ENCODE measurements around the gene FMN1.

Gene FMN1

DNA sequence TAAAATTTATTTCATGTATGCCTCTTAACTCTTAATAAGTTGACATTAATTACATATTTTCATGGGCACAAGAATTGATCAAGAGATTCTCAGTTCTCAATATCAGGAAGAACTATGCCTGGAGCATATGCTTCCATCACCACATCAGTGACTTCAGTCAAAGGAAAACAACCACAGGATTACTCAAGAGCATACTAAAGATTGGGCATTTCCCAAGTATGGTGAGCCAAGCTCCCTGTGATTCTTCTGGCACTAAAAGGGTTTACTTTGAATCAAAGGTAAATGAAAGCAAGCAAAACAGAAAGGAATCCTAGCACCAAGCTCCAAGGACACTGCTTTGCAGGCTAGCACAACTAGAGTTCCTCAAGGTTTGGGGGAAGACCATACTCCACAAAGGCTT, 44.6 kb downstream of the FMN1 start:
- H3K4me3 ChIP-seq (ENCODE audit: low read depth, low read length): no peak overlapping the region
- TF ChIP-seq, protein P1, sequence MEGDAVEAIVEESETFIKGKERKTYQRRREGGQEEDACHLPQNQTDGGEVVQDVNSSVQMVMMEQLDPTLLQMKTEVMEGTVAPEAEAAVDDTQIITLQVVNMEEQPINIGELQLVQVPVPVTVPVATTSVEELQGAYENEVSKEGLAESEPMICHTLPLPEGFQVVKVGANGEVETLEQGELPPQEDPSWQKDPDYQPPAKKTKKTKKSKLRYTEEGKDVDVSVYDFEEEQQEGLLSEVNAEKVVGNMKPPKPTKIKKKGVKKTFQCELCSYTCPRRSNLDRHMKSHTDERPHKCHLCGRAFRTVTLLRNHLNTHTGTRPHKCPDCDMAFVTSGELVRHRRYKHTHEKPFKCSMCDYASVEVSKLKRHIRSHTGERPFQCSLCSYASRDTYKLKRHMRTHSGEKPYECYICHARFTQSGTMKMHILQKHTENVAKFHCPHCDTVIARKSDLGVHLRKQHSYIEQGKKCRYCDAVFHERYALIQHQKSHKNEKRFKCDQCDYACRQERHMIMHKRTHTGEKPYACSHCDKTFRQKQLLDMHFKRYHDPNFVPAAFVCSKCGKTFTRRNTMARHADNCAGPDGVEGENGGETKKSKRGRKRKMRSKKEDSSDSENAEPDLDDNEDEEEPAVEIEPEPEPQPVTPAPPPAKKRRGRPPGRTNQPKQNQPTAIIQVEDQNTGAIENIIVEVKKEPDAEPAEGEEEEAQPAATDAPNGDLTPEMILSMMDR (IDR thresholded peaks at IDR 0.05; ENCODE audit: low read depth, low read length): no peak

DNA sequence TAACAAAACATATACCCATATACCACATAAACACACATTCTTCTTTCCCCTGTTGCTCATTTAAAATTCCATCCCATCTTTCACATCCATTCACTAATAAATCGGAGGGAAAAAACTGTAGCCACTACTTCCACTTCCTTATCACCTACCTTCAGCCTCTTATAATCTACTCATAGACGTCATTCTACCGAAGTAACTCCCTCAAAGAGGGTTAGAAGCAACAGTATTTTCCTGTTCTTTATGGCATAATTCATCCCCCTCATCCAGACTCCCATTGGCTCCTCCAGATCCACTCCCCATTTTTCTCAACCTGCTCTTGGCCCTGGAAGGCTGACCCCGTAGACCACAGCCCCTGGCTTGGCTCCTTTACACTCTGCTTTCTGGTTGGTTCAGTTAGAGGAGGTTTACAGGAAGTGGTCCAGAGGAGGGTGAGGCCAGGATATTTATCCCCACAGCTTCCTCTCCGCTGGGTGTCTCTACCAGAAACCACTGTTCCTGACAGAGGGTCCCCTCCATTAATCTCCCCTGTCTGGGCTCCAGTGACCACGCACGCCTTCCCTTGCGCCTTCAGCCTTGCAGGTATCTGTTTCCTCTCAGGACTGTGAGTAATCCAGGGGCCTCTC, 46.3 kb downstream of the FMN1 start:
- no peak overlapping the region for H3K4me3 ChIP-seq (ENCODE audit: low read depth, low read length)
- TF ChIP-seq, protein P1 (IDR thresholded peaks at IDR 0.05; ENCODE audit: low read depth, low read length): no peak

GRCh38 chr15:33146051-33146450, 48.5 kb downstream of the FMN1 start:
- TF ChIP-seq, protein P1 (IDR thresholded peaks at IDR 0.05; ENCODE audit: low read depth, low read length): no peak
- H3K4me3 ChIP-seq (ENCODE audit: low read depth, low read length): no peak overlapping the region

- TF ChIP-seq, protein P1 (IDR thresholded peaks at IDR 0.05; ENCODE audit: low read depth, low read length): no peak
- no peak overlapping the region for H3K4me3 ChIP-seq (ENCODE audit: low read depth, low read length)
These were observed 49.1 kb downstream of the FMN1 start for GRCh38 chr15:33145447-33145846.

DNA sequence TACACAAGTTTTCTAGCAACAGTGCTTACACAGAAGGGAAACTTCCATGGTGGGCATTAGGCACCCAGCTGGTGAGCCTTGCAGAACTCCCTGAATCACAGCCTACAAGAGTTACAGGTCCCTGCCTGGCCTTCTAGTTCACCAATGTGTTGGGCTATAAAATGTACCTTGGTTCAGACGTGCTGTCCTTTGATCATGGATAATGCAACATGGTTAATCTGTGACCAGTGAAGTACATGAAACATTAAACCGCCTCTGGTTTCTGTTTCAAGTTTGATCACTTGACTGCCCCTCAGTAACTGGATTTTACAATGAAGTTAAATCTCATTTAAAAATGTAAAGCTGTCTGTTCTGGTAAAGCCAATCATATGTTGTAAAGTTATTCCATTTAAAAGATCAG, 51.8 kb downstream of the FMN1 start:
- TF ChIP-seq, protein P1 (IDR thresholded peaks at IDR 0.05; ENCODE audit: low read depth, low read length): no peak
- H3K4me3 ChIP-seq (ENCODE audit: low read depth, low read length): no peak overlapping the region

DNA sequence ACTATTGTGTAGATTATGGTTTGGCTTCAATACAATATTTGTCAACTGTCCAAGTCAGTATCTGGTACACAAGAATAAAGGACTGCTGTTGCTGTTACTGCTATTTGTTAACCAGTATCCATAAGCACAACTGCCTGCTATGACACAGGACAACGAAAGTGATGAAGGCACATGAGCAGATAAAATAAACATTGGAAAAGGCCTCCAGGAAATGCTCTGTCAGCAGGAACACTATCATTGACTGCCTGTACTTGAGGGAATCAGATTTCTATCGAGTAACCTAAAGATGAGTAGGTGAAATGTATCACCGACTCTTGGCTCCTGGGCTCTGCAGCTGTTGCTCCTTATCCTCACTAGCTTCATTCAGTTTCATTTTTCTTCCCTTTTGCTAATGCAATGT, 56.5 kb downstream of the FMN1 start:
- no peak overlapping the region for H3K4me3 ChIP-seq (ENCODE audit: low read depth, low read length)
- TF ChIP-seq, protein P1 (IDR thresholded peaks at IDR 0.05; ENCODE audit: low read depth, low read length): no peak

- TF ChIP-seq, protein P1 (IDR thresholded peaks at IDR 0.05; ENCODE audit: low read depth, low read length): no peak
- H3K4me3 ChIP-seq (ENCODE audit: low read depth, low read length): no peak overlapping the region
These were observed 57.4 kb downstream of the FMN1 start for GRCh38 chr15:33137101-33137500.

Data from WI38 (cell line).